ENCODE results near the gene FKBP1A. TPM values are rescaled to one million over a fixed set of nuclear protein-coding genes. Genes with fewer than 3 reads are reported as not detected.
A peak's percentile ranks its signal among the peaks of the same experiment; 100 is the strongest.

FKBP1A gene
- total and polyA plus RNA-seq, 10 of the 15 experiments (the other 5 are each of a cell fraction or from before 2014, with no cell fraction given), result 103 to 687 (median 254) TPM

GRCh38 chr20:1390581-1391403 is 2.1 kb downstream of the FKBP1A start:
- H3K4me2 ChIP-seq (ENCODE audit: control insufficient read depth, insufficient read depth), result peak overlapping the region; percentile 56
- H3K27me3 ChIP-seq (replicated peaks in 1 of 2; ENCODE audit: control insufficient read depth in 2 of 2, insufficient read depth in 2 of 2, low read length in 1 of 2), result no peaks in the 10 kb centered on the region; a peak in 1 of 4 replicates
- H3K4me3 ChIP-seq, result peak overlapping the region; percentile 99
- SMC1A ChIA-PET (ENCODE audit: uncharacterized antibody, unreplicated experiment), result interaction anchor here (0.8 to 5.8 kb wide), 10 partner anchors 9 to 78 kb away, joined by 3 to 52 read pairs (median 6); partner anchors contain the start of gene SDCBP2
- peaks cover 10% of the 10 kb centered on the region for H3K4me1 ChIP-seq (ENCODE audit: control insufficient read depth, insufficient read depth, low read length)
- TSS peak; percentile 59 for BruUV-seq (replicated peaks)
- CTCF ChIA-PET, result interaction anchor here (0.9 to 5.2 kb wide), 9 partner anchors 10 to 386 kb away, joined by 3 to 41 read pairs (median 8); partner anchors contain the start of gene SDCBP2
- TF ChIP-seq POLR2AphosphoS5 (IDR thresholded peaks at IDR 0.05; ENCODE audit: low read length) (0 out of 2 replicates have a peak, but pooled peaks have one; percentile 42), MEF2B (IDR thresholded peaks at IDR 0.05; ENCODE audit: partially characterized antibody, poor library complexity, severe bottlenecking) (peak; percentile 52), POLR2A (IDR thresholded peaks at IDR 0.05; ENCODE audit: low read depth, low read length) (0 out of 2 replicates have a peak, but pooled peaks have one; percentile 12), PML (IDR thresholded peaks at IDR 0.05; ENCODE audit: low read length) (no peak)
- no peak for DNase-seq (ENCODE audit: low read depth, low spot score)
- 55% methylated on average over 16 of the region's 16 CpGs for WGBS (ENCODE audit: insufficient coverage, insufficient replicate concordance, low lambda C conversion rate, missing lambda C conversion rate)
- peaks cover 69% of the 10 kb centered on the region for H3K79me2 ChIP-seq (ENCODE audit: control insufficient read depth, insufficient read depth, low read length)
- no peak for FAIRE-seq
- no peak for ATAC-seq
- H3K36me3 ChIP-seq (ENCODE audit: control insufficient read depth in 2 of 2, insufficient read depth in 2 of 2, low read length in 1 of 2), result no peaks in the 10 kb centered on the region; a peak in 1 of 4 replicates
- RAD21 ChIA-PET (ENCODE audit: unreplicated experiment), result interaction anchor here (0.6 to 3.5 kb wide), 11 partner anchors 7 to 78 kb away, joined by 3 to 37 read pairs (median 5); partner anchors contain the start of gene SDCBP2
- H3K27ac ChIP-seq (ENCODE audit: control insufficient read depth, insufficient read depth), result peak overlapping the region; percentile 54
- H3K9me3 ChIP-seq (replicated peaks; ENCODE audit: control insufficient read depth, insufficient read depth, low read length), result no peaks in the 10 kb centered on the region
- in situ Hi-C loops (cut with MboI) (no loop called here), intact Hi-C loops (cut with micrococcal nuclease; ENCODE audit: unreplicated experiment) (loop anchor here (5.0 kb wide), 2 partner anchors 47 to 273 kb away; partner anchors contain the start of gene PSMF1)
- 0 out of 2 replicates have a peak, but pooled peaks cover 3% of the 10 kb centered on the region for H4K20me1 ChIP-seq (ENCODE audit: control insufficient read depth, insufficient read depth)
- no peak overlapping the region for H2AFZ ChIP-seq (ENCODE audit: control insufficient read depth, low read depth, low read length)
- POLR2A ChIA-PET, result interaction anchor here (0.7 to 5.8 kb wide), 7 partner anchors 8 to 72 kb away, joined by 3 to 76 read pairs (median 8); partner anchors contain the start of gene SDCBP2
- H3K9ac ChIP-seq (ENCODE audit: control insufficient read depth, insufficient read depth, low read length), result peak overlapping the region; percentile 71

Measured in GM12878 (cell line).